Activated CD4-positive, alpha-beta T cell treated with anti-CD3 and anti-CD28 coated beads for 4 hours (primary cell): Measurements from ENCODE around the gene NBPF3.
"Not testable (repeated sequence)": the region's sequence is repeated elsewhere in the genome, so short reads cannot be mapped to it uniquely, and the experiment has no call there.

ENCODE experiments used
- DNase-seq, 2 donors: peaks; one replicate each; pipeline ENCODE4 v3.0.0-alpha.2; 2020

Gene NBPF3

DNA sequence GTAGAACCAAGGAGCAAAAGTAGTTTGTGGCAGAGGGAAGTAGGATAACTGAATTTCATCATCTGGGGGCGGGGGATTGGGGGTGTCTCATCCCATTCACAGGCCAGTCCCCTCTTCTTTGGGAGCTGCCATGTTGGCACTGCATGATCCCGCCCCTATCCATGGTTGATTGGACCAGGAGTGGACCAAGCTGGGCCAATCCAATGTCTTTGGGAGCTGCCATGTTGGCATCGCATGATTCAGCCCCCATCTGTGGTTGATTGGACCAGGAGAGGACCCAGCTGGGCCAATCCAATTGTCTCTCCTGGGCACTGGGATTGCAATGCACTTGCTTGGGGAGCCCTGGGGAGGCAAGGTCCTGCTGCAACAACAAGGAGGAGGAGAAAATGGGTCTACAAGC lies 56.9 kb downstream of the NBPF3 start:
- no peak for DNase-seq

DNA sequence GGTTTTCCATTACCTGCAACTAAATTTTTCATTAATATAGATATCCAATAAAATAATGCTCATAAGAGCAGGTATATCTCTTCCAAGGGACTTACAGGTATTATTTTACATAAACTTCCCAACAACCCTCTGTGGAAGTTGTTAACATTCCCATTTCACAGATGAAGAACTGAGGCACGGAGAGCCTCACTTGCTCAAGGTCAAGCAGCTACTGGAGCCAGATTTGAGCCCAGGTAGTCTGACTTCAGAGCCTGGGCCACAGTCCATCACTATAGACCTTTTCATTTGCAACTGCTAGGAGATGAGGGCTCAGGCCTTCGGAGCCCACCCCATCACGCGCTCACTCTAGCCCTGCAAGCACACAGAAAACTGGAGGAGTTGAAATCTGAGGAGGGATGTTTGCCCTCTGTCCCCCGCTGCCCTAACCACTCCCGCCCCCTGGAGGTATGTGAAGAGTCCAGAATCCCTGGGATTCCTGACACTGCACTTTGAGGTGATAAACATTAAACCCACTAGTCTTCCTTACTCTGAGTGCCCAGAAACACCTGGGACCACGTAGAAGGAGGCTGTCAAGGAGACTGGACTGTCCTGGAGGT lies 57.6 kb downstream of the NBPF3 start:
- DNase-seq = no peak

DNA sequence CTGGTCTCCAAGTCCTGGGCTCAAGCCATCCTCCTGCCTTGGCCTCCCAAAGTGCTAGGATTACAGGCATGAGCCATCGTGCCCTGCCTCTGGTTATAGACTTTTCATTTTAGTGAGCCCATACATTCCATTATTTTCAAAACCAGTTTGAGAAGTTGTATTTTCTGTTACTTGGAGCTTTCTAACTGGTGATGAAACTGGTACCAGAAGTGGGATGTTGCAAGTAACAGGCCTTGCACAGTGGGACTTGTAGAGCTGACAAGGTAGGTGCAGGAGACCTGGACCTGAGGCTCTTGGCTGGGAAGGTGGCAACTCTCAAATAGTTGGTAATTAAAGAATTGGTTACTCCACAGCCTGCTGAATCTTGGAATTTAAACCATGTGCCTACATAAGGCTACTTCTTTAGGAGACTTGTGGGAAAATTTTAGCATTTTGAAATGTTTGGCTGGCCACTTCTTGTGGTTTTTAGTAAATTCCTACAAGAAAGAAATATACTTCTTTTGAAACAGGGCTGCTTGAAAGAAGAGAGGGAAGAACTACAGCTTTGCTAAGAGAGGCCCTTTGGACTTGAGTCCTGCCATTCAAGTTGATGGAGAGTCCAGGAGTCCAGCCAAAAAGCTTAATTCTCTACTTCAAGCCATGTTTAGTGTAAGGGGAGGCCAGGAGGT lies 59.5 kb downstream of the NBPF3 start:
- no peak for DNase-seq

DNA sequence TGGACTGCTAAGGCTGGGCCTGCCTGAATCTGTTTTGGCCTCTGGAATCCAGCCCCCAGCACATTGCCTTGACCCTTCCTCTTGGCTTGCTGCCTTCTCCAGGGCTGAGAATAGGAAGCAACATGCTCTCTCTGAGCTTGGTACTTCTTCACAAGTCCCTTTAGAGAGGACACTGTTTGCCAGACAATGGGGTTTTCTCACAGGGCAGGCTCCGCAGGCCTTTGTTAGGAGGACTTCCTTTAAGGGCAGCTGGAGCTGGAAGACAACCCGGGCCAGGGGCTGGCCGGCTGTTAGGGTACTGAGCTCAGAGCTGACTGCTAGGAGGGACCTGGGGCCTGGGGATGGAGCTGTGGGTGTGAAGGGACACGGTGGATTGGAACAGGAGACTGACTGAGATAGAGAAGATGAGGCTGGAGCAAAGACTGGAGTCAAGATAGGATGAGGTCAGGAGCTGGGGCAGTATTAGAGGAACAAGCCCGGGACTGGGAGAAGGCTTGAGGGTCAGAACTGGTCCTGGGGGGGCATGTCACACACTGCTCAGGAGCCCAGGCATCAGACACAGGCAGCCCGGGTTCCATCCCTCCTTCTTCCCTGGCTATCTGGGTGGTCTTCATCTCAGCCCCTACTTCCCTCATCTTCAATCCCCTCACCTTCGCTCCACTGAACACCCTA lies 63.9 kb downstream of the NBPF3 start:
- no peak for DNase-seq

DNA sequence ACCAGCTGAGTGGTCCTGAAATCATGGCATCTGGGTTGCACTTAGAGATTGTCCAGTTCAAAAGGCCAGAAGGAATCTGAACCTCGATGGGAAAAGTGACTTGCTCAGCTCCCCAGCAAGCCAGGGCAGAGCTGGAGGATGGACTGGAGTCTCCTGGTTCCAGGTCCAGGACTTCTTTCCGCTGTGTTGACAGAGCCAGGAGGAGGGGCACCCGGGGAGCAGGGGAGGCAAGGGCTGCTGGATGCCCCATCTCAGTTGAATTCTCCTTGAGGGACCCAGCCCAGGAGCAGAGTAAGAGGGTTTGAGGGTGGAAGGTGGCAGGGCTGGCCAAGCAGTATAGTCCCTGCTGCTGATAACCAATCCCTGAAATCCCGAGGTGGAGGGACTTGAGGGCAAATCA lies 66.9 kb downstream of the NBPF3 start:
- DNase-seq = no peak

DNA sequence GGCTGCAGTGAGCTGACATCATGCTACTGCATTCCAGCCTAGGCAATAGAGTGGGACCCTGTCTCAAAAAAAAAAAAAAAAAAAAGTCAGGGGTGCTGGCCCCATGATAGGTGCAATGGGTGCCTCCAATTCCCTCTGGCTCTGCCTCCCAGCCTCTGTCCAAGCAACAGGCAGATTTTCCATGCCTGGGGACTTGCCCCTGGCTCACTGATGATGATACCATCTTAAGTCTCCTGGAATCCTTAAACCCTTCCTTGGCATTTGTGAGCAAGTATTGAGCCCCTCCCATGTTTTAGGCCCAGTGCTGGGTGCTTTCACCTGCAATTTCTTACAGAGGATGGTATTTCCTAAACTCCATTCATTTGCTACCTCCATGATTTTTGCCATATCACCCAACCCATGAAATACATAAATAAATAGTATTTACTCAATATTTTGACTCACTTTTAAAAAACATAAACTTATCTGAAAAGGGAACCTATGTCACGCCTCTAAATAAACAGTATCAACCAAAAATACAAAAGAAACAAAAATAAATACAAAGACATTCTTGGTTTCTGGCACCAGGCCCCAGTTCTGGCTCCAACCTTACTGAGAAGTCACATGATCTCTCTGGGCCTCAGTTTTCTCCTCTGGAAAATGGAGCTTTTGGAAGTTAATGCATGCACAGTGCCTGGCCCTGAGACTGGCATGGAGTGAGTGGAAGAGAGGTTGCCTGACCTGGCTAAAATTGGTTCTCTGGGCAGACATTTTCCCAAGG lies 67.8 kb downstream of the NBPF3 start:
- DNase-seq = no peak

DNA sequence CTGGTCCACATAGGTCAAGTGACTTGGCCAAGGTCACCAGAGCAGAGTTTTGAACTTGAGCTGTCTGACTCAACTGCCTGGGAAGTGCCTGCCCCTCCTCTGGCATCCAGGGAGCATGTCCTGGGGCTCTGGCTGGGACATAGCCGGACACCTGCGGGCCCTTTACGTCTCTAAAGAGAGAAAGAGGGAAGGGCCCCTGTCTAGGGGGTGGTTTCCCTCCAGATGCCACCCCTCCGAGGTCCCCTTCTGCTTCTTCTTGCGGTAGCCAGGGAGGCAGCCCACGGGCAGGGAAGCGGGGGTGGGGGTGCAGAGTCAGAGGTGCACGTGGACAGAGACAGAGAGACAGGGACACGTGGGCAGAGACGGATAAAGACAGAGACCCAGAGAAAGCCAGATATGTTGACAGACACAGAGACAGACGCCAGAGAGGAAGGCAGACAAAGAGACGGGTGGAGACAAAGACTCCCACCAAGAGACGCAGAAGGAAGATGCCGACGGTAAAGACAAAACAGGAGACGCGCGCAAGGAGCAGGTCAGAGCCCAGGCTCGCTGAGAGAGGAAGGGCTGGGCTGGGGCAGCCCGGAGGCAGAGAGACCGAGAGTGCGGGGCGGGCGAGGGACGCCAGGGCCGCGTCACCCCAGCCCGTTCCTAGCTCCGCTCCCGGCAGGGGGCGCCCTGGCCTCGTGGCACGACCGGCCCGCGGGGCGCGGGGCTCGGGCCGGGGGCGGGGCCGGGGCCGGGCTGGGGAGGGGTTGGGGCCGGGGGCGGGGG lies 68.8 kb downstream of the NBPF3 start:
- peak; percentile 47 to 56 for DNase-seq

DNA sequence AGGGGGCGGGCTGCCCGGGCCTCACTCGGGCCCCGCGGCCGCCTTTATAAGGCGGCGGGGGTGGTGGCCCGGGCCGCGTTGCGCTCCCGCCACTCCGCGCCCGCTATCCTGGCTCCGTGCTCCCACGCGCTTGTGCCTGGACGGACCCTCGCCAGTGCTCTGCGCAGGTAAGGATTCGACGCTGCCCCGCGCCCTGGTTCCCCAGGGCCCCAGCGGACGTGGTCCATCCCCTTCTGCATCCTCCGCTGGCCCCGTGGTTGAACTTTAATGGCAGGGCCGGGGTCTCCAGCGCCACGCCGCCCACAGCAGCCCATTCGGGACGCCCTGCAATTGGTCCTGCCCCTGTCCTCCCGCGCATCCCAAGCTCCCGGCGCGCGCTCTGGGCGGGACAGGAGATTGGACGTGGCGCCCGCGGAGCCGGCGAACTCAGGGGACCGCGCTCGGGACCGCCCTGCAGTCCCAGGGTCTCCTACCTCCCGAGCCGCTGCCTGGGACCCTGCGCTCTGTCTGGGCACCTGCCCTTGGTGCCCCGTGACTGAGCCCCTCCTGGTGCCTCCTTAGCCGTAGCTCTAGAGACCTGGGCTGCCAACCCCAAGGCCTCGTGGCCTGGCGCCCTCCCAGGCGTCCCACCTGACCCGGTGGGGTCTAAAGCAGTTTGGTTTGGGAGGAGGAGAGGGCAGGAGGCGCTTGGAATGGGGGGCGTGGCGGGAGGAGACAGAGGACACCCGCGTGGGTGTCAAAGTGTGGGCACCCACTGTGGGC lies 69.6 kb downstream of the NBPF3 start, which contains the start of gene ALPL:
Gene ALPL, plus strand, starts transcription at position 73 of the 762 bp plus-strand sequence. CDS start 44,659 bp downstream, outside the sequence.
- DNase-seq = no peak

DNA sequence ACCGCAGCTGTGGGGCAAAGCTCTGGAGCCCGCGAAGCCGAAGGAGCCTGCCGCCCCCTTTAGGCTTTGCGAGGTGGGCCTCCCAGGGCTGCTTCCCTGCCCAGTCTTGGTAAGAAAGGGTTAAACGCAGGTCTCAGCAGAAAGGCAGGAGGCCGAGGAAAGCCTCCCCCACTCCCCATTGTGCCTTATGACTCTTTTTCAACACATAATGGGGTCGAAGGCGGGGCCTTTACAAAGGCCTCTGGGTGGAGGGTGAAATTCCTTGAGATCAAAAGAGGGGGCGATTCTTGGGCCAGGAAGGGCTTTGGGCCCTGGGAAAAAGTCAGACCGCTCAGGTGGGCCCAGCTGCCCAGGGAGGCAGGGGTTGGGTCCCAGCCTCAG lies 70.2 kb downstream of the NBPF3 start:
- no peak for DNase-seq

DNA sequence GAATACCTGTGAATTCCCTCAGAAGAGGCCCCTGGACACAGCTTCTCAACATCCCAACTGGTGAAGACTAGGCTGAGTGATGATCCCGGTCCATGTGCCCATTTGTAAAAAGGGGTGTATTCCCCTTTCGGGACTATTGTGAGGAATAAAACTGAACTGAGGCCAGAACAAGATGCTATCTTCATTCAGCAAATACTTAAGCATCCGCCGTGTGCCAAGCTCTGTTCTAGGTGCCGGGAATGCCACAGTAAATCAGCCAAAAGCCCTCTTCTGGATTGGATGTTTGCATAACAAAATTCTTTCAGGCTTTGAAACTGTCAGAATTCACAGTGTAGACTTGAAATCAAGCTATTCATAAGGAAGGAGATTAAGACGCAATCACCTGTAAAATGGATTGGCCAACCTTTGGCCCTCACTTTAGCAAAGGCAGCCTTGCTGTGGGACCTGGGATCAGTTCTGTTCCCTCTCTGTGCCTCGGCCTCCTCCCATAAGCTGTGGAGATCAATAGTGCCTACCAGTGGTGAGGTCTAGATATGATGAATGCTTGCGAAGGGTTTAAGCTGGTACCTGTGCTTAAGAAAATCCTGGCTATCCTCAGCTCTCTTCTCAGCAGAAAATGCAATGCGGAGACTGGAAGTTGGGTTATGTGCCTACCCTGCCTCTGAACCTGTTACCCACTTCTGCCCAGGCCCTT lies 71.1 kb downstream of the NBPF3 start:
- DNase-seq = no peak

DNA sequence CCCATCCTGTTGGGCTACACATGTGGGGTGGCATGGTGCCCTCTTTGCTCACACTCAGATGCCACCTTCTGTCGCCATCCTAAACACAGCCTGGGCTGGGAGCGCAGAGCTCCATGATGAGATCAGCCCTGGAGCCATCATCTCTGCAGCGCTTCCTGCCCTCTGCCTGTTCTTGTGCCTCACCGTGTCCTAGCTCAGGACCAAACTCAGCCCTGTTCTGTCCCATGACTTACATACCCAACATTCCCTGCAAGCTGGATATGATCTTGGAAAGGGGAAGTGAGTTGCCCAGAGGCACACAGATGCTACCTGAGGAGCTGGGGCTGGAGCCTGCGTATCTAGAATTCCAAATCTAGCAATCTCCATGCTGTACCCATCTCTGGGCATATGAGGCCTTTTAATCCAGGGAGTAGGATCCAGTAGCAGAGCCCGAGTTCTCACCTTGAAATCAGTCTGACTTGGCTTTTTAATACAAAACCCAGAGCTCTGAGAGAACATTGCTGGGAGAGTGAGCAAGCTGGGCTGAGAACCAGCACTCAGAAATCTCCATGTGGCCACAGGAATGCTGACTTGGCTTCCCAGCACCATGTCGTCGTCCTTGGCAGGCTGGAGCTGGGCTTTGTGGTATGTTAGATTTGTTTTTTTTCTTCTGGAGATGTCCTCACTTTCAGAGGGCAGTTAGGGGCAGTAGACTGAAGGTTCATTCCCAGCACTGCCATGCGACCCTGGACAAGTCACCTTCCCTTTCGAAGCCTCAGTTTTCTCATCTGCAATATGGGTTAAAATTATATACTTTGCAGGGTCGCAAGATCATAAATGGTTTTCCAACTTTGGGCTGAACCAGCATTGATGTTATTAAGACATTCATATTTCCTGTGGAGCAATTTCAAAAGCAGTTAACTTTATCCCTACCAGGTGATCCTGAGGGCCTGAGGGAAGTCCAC lies 71.9 kb downstream of the NBPF3 start:
- DNase-seq = no peak

DNA sequence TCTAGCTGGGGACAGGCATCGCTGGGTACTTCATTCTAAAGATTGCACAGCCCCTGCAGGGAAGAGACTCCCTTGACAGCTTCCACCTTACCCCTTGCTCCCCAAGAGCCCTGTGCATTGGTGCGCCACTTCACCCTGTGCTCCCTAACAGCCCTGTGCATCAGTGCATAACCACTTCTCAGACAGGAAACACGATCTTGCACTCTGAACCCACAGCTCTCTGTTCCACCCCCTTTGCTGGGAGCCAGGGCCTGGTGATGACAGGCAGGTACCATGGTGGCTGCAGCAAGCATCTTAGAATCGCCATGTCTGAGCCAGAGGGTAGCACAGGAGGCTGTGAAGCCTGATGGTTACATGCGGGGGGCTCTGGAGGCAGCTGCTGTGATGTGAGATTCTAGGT lies 74.3 kb downstream of the NBPF3 start:
- no peak for DNase-seq

DNA sequence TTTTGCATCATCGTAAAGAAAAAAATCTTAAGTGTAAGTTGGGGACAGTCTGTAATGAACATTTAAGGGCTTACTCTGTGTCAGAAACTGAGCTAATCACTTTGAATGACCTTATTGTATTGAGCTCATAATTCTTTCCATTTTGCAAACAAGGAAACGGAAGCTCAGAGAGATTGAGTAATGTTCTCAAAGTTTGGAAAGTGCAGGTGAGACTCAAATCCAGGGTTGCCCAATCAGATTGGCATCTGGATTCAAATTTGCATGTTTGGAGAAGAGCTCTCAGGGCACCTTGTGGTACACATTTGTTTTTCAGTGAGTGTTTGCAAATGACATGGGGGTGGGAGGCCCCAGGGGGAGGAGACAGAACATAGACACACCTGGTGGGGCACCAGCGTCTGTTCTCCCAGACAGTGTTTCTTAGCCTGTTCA lies 77.2 kb downstream of the NBPF3 start:
- no peak for DNase-seq

DNA sequence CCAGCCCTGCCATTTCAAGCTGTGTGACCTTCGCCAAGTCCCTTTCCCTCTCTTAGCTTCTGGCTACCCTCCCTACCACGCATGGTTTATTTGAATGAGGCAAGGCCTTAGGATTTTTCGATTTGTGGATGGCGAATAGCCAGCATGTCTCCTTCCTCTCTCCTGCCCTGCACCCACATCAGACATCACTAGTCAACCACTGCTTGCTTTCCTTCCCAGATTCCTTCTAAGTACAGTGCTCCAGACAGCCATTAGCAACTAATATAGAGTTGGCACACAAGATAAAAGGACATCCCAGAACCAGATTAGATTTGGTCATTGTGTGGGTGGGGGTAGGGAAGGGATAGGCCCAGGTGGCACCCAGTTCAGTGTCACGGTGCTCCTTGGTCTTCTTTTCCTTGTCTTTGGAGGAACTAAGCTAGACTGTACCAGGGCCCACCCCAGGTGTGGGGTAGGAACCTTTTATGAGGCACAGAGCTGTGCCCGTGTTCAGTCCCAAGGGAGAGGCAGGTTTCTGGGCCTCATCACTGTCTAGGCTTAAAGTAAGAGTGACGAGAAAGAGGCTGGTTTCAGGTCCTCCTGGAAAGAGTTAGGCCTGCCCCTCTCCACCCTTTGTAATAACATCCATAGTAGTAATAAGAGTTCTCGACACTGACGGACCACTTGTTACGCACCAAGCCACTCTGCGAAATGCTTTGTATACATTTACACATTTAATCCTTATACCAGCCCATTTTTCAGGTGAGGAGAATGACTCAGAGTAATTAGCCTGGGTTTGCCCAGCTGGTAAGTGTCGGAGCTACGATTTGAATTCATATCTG lies 77.9 kb downstream of the NBPF3 start:
- DNase-seq = no peak

DNA sequence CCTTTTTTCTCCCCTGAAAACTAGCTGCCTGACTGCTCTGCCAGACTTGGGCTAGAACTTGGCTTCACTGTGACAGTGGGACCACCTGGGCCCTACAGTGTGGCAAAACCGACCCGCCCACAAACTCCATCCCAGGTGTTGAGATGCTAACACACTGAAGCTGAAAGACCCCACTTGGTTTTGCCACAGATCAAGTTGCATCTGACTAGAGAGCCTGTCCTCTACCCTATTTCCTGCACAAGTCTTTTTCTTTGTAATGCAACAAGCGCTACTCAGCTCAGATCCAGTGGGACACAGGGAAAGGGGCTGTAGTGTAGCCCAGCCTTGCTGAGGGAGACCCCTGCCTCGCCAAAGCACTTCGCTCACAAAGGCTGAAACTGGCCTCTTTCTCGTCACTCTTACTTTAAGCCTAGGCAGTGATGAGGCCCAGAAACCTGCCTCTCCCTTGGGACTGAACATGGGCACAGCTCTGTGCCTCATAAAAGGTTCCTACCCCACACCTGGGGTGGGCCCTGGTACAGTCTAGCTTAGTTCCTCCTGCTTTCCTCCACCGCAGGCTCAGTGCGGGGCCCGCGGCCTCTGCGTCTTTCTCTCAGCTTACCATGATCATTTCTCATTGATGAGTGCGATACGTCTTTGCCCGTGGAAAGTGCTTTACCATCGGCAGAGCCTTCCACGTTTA lies 79.0 kb downstream of the NBPF3 start:
- no peak for DNase-seq

DNA sequence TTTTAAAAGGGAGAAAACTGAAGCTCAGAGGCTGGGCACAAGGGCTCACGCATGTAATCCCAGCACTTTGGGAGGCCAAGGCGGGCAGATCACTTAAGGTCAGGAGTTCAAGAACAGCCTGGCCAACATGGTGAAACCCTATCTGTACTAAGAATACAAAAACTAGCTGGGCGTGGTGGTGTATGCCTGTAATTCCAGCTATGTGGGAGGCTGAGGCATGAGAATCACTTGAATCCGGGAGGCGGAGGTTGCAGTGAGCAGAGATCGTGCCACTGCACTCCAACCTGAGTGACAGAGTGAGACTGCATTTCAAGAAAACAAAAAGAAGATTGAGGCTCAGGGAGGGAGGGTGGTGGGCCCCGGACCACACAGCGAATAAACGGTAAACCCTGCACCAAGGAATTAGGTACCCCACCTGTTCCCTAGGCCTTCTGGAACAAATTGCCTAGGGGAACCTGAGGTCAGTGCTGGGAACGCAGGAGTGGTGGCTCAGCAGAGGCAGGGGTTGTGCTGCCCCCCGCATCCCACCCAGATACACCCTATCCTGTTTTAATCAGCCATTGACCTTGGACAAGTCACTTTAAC lies 79.6 kb downstream of the NBPF3 start:
- DNase-seq = not testable (repeated sequence)

DNA sequence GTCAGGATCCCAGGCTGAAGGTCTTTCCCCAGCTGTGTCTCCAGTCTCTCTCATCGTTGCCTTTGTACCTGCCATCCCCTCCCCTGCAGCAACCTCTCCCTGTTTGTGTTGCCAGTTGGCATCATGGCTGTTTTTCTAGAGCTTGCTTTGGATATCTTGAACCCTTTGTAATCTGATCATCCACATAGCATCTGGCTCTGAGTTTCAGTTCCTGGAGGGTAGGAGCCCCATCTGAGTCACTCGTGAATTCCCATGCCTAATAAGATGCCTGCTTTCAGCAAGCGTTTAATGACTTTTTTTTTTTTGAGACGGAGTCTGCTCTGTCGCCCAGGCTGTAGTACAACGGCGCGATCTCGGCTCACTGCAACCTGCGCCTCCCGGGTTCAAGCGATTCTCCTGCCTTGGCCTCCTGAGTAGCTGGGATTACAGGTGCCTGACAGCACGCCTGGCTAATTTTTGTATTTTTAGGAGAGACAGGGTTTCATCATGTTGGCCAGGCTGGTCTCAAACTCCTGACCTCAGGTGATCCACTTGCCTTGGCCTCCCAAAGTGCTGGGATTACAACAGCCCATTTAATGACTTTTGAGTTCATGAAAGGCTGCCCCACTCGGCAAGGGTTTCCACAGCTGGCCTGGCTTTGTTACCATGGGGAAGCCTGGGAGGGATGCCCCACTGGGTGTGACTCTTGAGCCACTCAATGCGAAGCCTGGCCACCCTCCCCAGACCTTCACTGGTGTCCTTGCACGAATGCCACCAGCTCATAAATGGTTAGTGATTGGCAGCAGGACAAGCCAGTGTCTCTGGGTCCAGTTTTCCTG lies 81.2 kb downstream of the NBPF3 start:
- DNase-seq = no peak
